ENCODE data around the gene DUS1L.

Gene DUS1L

GRCh38 chr17:82107341-82107860, 41.8 kb upstream of the DUS1L start:
- Histone ChIP-seq H3K27me3 (replicated peaks; ENCODE audit: control insufficient read depth, insufficient read depth, low read length) (no peaks in the 10 kb centered on the region), H3K9me3 (ENCODE audit: control insufficient read depth, low read length) (no peaks in the 10 kb centered on the region), H3K36me3 (ENCODE audit: control insufficient read depth, insufficient read depth, low read length, severe bottlenecking) (peaks cover 5% of the 10 kb centered on the region), H3K4me1 (ENCODE audit: control insufficient read depth, insufficient read depth, low read length) (peaks cover 39% of the 10 kb centered on the region), H3K4me3 (ENCODE audit: low read length) (no peak overlapping the region), H3K9ac (ENCODE audit: low read length) (no peak overlapping the region)
- no peak for DNase-seq (ENCODE audit: low read depth)

GRCh38 chr17:82106688-82107305, 41.2 kb upstream of the DUS1L start:
- peaks cover 5% of the 10 kb centered on the region for H3K36me3 ChIP-seq (ENCODE audit: control insufficient read depth, insufficient read depth, low read length, severe bottlenecking)
- H3K4me3 ChIP-seq (ENCODE audit: low read length), result no peak overlapping the region
- DNase-seq (ENCODE audit: low read depth), result no peak
- H3K4me1 ChIP-seq (ENCODE audit: control insufficient read depth, insufficient read depth, low read length), result peaks cover 43% of the 10 kb centered on the region
- H3K9ac ChIP-seq (ENCODE audit: low read length), result peak overlapping the region; percentile 48
- H3K9me3 ChIP-seq (ENCODE audit: control insufficient read depth, low read length), result no peaks in the 10 kb centered on the region
- no peaks in the 10 kb centered on the region for H3K27me3 ChIP-seq (replicated peaks; ENCODE audit: control insufficient read depth, insufficient read depth, low read length)

GRCh38 chr17:82105882-82106687, 40.5 kb upstream of the DUS1L start:
- Histone ChIP-seq H3K27me3 (replicated peaks; ENCODE audit: control insufficient read depth, insufficient read depth, low read length) (no peaks in the 10 kb centered on the region), H3K4me1 (ENCODE audit: control insufficient read depth, insufficient read depth, low read length) (peaks cover 48% of the 10 kb centered on the region), H3K9ac (ENCODE audit: low read length) (peak overlapping the region; percentile 48), H3K36me3 (ENCODE audit: control insufficient read depth, insufficient read depth, low read length, severe bottlenecking) (peaks cover 5% of the 10 kb centered on the region), H3K4me3 (ENCODE audit: low read length) (no peak overlapping the region), H3K9me3 (ENCODE audit: control insufficient read depth, low read length) (no peaks in the 10 kb centered on the region)
- DNase-seq (ENCODE audit: low read depth), result peak; percentile 34

GRCh38 chr17:82105417-82105881, 39.8 kb upstream of the DUS1L start:
- DNase-seq (ENCODE audit: low read depth), result no peak
- H3K9me3 ChIP-seq (ENCODE audit: control insufficient read depth, low read length), result no peaks in the 10 kb centered on the region
- H3K4me3 ChIP-seq (ENCODE audit: low read length), result no peak overlapping the region
- peaks cover 51% of the 10 kb centered on the region for H3K4me1 ChIP-seq (ENCODE audit: control insufficient read depth, insufficient read depth, low read length)
- peaks cover 5% of the 10 kb centered on the region for H3K36me3 ChIP-seq (ENCODE audit: control insufficient read depth, insufficient read depth, low read length, severe bottlenecking)
- peak overlapping the region; percentile 48 for H3K9ac ChIP-seq (ENCODE audit: low read length)
- H3K27me3 ChIP-seq (replicated peaks; ENCODE audit: control insufficient read depth, insufficient read depth, low read length), result no peaks in the 10 kb centered on the region

GRCh38 chr17:82104797-82105416, 39.3 kb upstream of the DUS1L start:
- H3K9ac ChIP-seq (ENCODE audit: low read length), result peak overlapping the region; percentile 48
- H3K4me1 ChIP-seq (ENCODE audit: control insufficient read depth, insufficient read depth, low read length), result peaks cover 55% of the 10 kb centered on the region
- peaks cover 5% of the 10 kb centered on the region for H3K36me3 ChIP-seq (ENCODE audit: control insufficient read depth, insufficient read depth, low read length, severe bottlenecking)
- DNase-seq (ENCODE audit: low read depth), result no peak
- no peaks in the 10 kb centered on the region for H3K27me3 ChIP-seq (replicated peaks; ENCODE audit: control insufficient read depth, insufficient read depth, low read length)
- H3K9me3 ChIP-seq (ENCODE audit: control insufficient read depth, low read length), result no peaks in the 10 kb centered on the region
- no peak overlapping the region for H3K4me3 ChIP-seq (ENCODE audit: low read length)

- peaks cover 64% of the 10 kb centered on the region for H3K4me1 ChIP-seq (ENCODE audit: control insufficient read depth, insufficient read depth, low read length)
- peaks cover 5% of the 10 kb centered on the region for H3K36me3 ChIP-seq (ENCODE audit: control insufficient read depth, insufficient read depth, low read length, severe bottlenecking)
- peak overlapping the region; percentile 72 for H3K9ac ChIP-seq (ENCODE audit: low read length)
- no peaks in the 10 kb centered on the region for H3K9me3 ChIP-seq (ENCODE audit: control insufficient read depth, low read length)
- H3K27me3 ChIP-seq (replicated peaks; ENCODE audit: control insufficient read depth, insufficient read depth, low read length), result no peaks in the 10 kb centered on the region
- no peak for DNase-seq (ENCODE audit: low read depth)
- no peak overlapping the region for H3K4me3 ChIP-seq (ENCODE audit: low read length)
Observed at GRCh38 chr17:82103553-82104451, 38.2 kb upstream of the DUS1L start.

GRCh38 chr17:82101767-82102679, 36.4 kb upstream of the DUS1L start:
- Histone ChIP-seq H3K4me3 (ENCODE audit: low read length) (no peak overlapping the region), H3K9me3 (ENCODE audit: control insufficient read depth, low read length) (no peaks in the 10 kb centered on the region), H3K36me3 (ENCODE audit: control insufficient read depth, insufficient read depth, low read length, severe bottlenecking) (peaks cover under 1% of the 10 kb centered on the region), H3K4me1 (ENCODE audit: control insufficient read depth, insufficient read depth, low read length) (peaks cover 63% of the 10 kb centered on the region), H3K27me3 (replicated peaks; ENCODE audit: control insufficient read depth, insufficient read depth, low read length) (no peaks in the 10 kb centered on the region), H3K9ac (ENCODE audit: low read length) (no peak overlapping the region)
- DNase-seq (ENCODE audit: low read depth), result no peak

- Histone ChIP-seq H3K27me3 (replicated peaks; ENCODE audit: control insufficient read depth, insufficient read depth, low read length) (no peaks in the 10 kb centered on the region), H3K4me1 (ENCODE audit: control insufficient read depth, insufficient read depth, low read length) (peaks cover 56% of the 10 kb centered on the region), H3K9ac (ENCODE audit: low read length) (peak overlapping the region; percentile 10), H3K9me3 (ENCODE audit: control insufficient read depth, low read length) (no peaks in the 10 kb centered on the region), H3K4me3 (ENCODE audit: low read length) (no peak overlapping the region), H3K36me3 (ENCODE audit: control insufficient read depth, insufficient read depth, low read length, severe bottlenecking) (peaks cover 8% of the 10 kb centered on the region)
- no peak for DNase-seq (ENCODE audit: low read depth)
Observed at GRCh38 chr17:82101301-82101715, 35.7 kb upstream of the DUS1L start.

GRCh38 chr17:82100502-82101298, 35.1 kb upstream of the DUS1L start:
- Histone ChIP-seq H3K4me1 (ENCODE audit: control insufficient read depth, insufficient read depth, low read length) (peaks cover 53% of the 10 kb centered on the region), H3K9ac (ENCODE audit: low read length) (peak overlapping the region; percentile 38), H3K9me3 (ENCODE audit: control insufficient read depth, low read length) (no peaks in the 10 kb centered on the region), H3K36me3 (ENCODE audit: control insufficient read depth, insufficient read depth, low read length, severe bottlenecking) (peaks cover 14% of the 10 kb centered on the region), H3K4me3 (ENCODE audit: low read length) (no peak overlapping the region), H3K27me3 (replicated peaks; ENCODE audit: control insufficient read depth, insufficient read depth, low read length) (no peaks in the 10 kb centered on the region)
- no peak for DNase-seq (ENCODE audit: low read depth)

Data from adipocyte (in vitro differentiated cells).